Activated T-cell treated with anti-CD3 and anti-CD28 coated beads, Interleukin-2, amount 50 U/mL, for 72 hours (primary cell): Measurements from ENCODE around the gene ARHGEF1. TPM values are rescaled to one million over a fixed set of nuclear protein-coding genes. Genes with fewer than 3 reads are reported as not detected.
"Not testable (repeated sequence)": the region's sequence is repeated elsewhere in the genome, so short reads cannot be mapped to it uniquely, and the experiment has no call there.

Source experiments
- ATAC-seq, 2 donors: fragments of 150-1000 bp; cut with Tn5 transposase; replicated peaks in 1 of 2; 2 replicates each; pipeline ENCODE4 v1.10.0; 2021; ENCODE audit warnings: moderate library complexity in 2 of 2, mild to moderate bottlenecking in 1 of 2
- DNase-seq, 2 donors: peaks; one replicate each; pipeline ENCODE4 v3.0.0; 2021 to 2022; ENCODE audit warnings: mixed read lengths in 1 of 2
- H3K27ac Mint-ChIP-seq: one replicate; pipeline ENCODE4 v1.8.0; 2022; ENCODE audit warnings: mild to moderate bottlenecking, moderate library complexity, mixed read lengths
- H3K27me3 Mint-ChIP-seq: one replicate; pipeline ENCODE4 v1.8.0; 2022; ENCODE audit warnings: low read depth, mixed read lengths
- H3K36me3 Mint-ChIP-seq, 2 donors: one replicate each; pipeline ENCODE4 v1.8.0; 2022; ENCODE audit warnings: mixed read lengths in 2 of 2, mild to moderate bottlenecking in 1 of 2; ENCODE audit not compliant: insufficient read depth in 2 of 2
- H3K4me1 Mint-ChIP-seq: one replicate; pipeline ENCODE4 v1.8.0; 2022; ENCODE audit warnings: low read depth, mixed read lengths
- H3K4me3 Mint-ChIP-seq, 2 donors: one replicate each; pipeline ENCODE4 v1.8.0; 2022; ENCODE audit warnings: mild to moderate bottlenecking in 2 of 2, mixed read lengths in 2 of 2, moderate library complexity in 2 of 2
- H3K9me3 Mint-ChIP-seq, 2 donors: one replicate each; pipeline ENCODE4 v1.8.0; 2022; ENCODE audit warnings: mixed read lengths in 2 of 2
- total RNA-seq, 2 donors: library from RNA; stranded (reverse); gene quantifications; one replicate each; pipeline ENCODE4 v1.2.3, GENCODE V29; 2022

The ARHGEF1 gene
- total RNA-seq, 2 donors from 2014 or later, result 371 to 446 TPM

- not testable (repeated sequence) for H3K9me3 Mint-ChIP-seq, ATAC-seq, H3K36me3 Mint-ChIP-seq, H3K27ac Mint-ChIP-seq, DNase-seq
- H3K27me3 Mint-ChIP-seq, result peaks cover 12% of the 10 kb centered on the region
- peaks cover 33% of the 10 kb centered on the region for H3K4me1 Mint-ChIP-seq
- peak overlapping the region; percentile 27 to 48 for H3K4me3 Mint-ChIP-seq
Measured at GRCh38 chr19:41914424-41914834, 31.4 kb downstream of the ARHGEF1 start.

GRCh38 chr19:41915021-41915775 lies 32.2 kb downstream of the ARHGEF1 start:
- ATAC-seq (no peak), DNase-seq (no peak)
- peaks cover 12% of the 10 kb centered on the region for H3K27me3 Mint-ChIP-seq
- H3K36me3 Mint-ChIP-seq, result no peaks in the 10 kb centered on the region
- H3K27ac Mint-ChIP-seq, result no peak overlapping the region
- H3K4me3 Mint-ChIP-seq, result peak overlapping the region in 1 of 2 donors; percentile 29
- peaks cover 32% of the 10 kb centered on the region for H3K4me1 Mint-ChIP-seq
- no peaks in the 10 kb centered on the region for H3K9me3 Mint-ChIP-seq

GRCh38 chr19:41915776-41916414 lies 32.9 kb downstream of the ARHGEF1 start:
- ATAC-seq (peak in 1 of 2 donors; percentile 12), DNase-seq (no peak)
- Mint-ChIP-seq H3K4me1 (peaks cover 25% of the 10 kb centered on the region), H3K27me3 (peaks cover 12% of the 10 kb centered on the region), H3K9me3 (no peaks in the 10 kb centered on the region), H3K27ac (no peak overlapping the region), H3K4me3 (no peak overlapping the region), H3K36me3 (no peaks in the 10 kb centered on the region)

GRCh38 chr19:41917676-41918075 lies 34.7 kb downstream of the ARHGEF1 start:
- no peak overlapping the region for H3K4me3 Mint-ChIP-seq
- ATAC-seq, result peak in 1 of 2 donors; percentile 5
- H3K27me3 Mint-ChIP-seq, result peaks cover 7% of the 10 kb centered on the region
- no peaks in the 10 kb centered on the region for H3K36me3 Mint-ChIP-seq
- no peak overlapping the region for H3K27ac Mint-ChIP-seq
- no peaks in the 10 kb centered on the region for H3K9me3 Mint-ChIP-seq
- peaks cover 18% of the 10 kb centered on the region for H3K4me1 Mint-ChIP-seq
- no peak for DNase-seq

GRCh38 chr19:41918095-41918494 lies 35.1 kb downstream of the ARHGEF1 start:
- peaks cover 20% of the 10 kb centered on the region for H3K4me1 Mint-ChIP-seq
- no peak overlapping the region for H3K4me3 Mint-ChIP-seq
- DNase-seq (no peak), ATAC-seq (peak in 1 of 2 donors; percentile 6)
- no peak overlapping the region for H3K27ac Mint-ChIP-seq
- H3K9me3 Mint-ChIP-seq, result no peaks in the 10 kb centered on the region
- H3K27me3 Mint-ChIP-seq, result peaks cover 9% of the 10 kb centered on the region
- H3K36me3 Mint-ChIP-seq, result no peaks in the 10 kb centered on the region

GRCh38 chr19:41918653-41919244 lies 35.8 kb downstream of the ARHGEF1 start:
- H3K27me3 Mint-ChIP-seq, result peaks cover 14% of the 10 kb centered on the region
- no peaks in the 10 kb centered on the region for H3K36me3 Mint-ChIP-seq
- ATAC-seq (peak in 1 of 2 donors; percentile 11), DNase-seq (no peak)
- H3K27ac Mint-ChIP-seq, result no peak overlapping the region
- H3K4me3 Mint-ChIP-seq, result no peak overlapping the region
- H3K4me1 Mint-ChIP-seq, result peaks cover 21% of the 10 kb centered on the region
- H3K9me3 Mint-ChIP-seq, result no peaks in the 10 kb centered on the region

- H3K27ac Mint-ChIP-seq, result no peak overlapping the region
- H3K4me1 Mint-ChIP-seq, result peaks cover 13% of the 10 kb centered on the region
- DNase-seq (no peak), ATAC-seq (peak in 1 of 2 donors; percentile 30)
- no peak overlapping the region for H3K4me3 Mint-ChIP-seq
- no peaks in the 10 kb centered on the region for H3K36me3 Mint-ChIP-seq
- no peaks in the 10 kb centered on the region for H3K9me3 Mint-ChIP-seq
- H3K27me3 Mint-ChIP-seq, result peaks cover 14% of the 10 kb centered on the region
Measured at GRCh38 chr19:41919948-41920712, 37.1 kb downstream of the ARHGEF1 start.

GRCh38 chr19:41920882-41921576 lies 38.0 kb downstream of the ARHGEF1 start:
- no peak overlapping the region for H3K4me3 Mint-ChIP-seq
- no peak for ATAC-seq
- H3K27me3 Mint-ChIP-seq, result peaks cover 14% of the 10 kb centered on the region
- H3K36me3 Mint-ChIP-seq, result no peaks in the 10 kb centered on the region
- H3K27ac Mint-ChIP-seq, result no peak overlapping the region
- H3K4me1 Mint-ChIP-seq, result peaks cover 13% of the 10 kb centered on the region
- no peaks in the 10 kb centered on the region for H3K9me3 Mint-ChIP-seq
- no peak for DNase-seq

- Mint-ChIP-seq H3K4me1 (peaks cover 13% of the 10 kb centered on the region), H3K27me3 (peaks cover 14% of the 10 kb centered on the region), H3K27ac (no peak overlapping the region), H3K36me3 (no peaks in the 10 kb centered on the region), H3K4me3 (no peak overlapping the region), H3K9me3 (no peaks in the 10 kb centered on the region)
- DNase-seq (no peak), ATAC-seq (no peak)
Measured at GRCh38 chr19:41921577-41922576, 38.9 kb downstream of the ARHGEF1 start.

- no peak overlapping the region for H3K27ac Mint-ChIP-seq
- ATAC-seq, result no peak
- DNase-seq, result no peak
- no peak overlapping the region for H3K4me3 Mint-ChIP-seq
- H3K27me3 Mint-ChIP-seq, result peaks cover 14% of the 10 kb centered on the region
- H3K36me3 Mint-ChIP-seq, result no peaks in the 10 kb centered on the region
- H3K4me1 Mint-ChIP-seq, result peaks cover 13% of the 10 kb centered on the region
- no peaks in the 10 kb centered on the region for H3K9me3 Mint-ChIP-seq
Measured at GRCh38 chr19:41922585-41922984, 39.6 kb downstream of the ARHGEF1 start.

GRCh38 chr19:41923045-41923788 lies 40.2 kb downstream of the ARHGEF1 start:
- ATAC-seq (no peak), DNase-seq (no peak)
- H3K9me3 Mint-ChIP-seq, result no peaks in the 10 kb centered on the region
- H3K27ac Mint-ChIP-seq, result no peak overlapping the region
- H3K4me3 Mint-ChIP-seq, result no peak overlapping the region
- peaks cover 0 to 2% of the 10 kb centered on the region in 2 donors for H3K36me3 Mint-ChIP-seq
- H3K27me3 Mint-ChIP-seq, result peaks cover 14% of the 10 kb centered on the region
- peaks cover 13% of the 10 kb centered on the region for H3K4me1 Mint-ChIP-seq
